HepG2 (cell line): Measurements from ENCODE around the gene ALDH7A1. TPM values are rescaled to one million over a fixed set of nuclear protein-coding genes. Genes with fewer than 3 reads are reported as not detected.
A peak's percentile ranks its signal among the peaks of the same experiment; 100 is the strongest.

ENCODE experiments used
- ATAC-seq: fragments of 200-7000 bp; cut with Tn5 transposase; 3 replicates; pipeline ENCODE4 v1.9.1; 2020; ENCODE audit warnings: mild to moderate bottlenecking, moderate library complexity
- BruUV-seq: library from RNA; stranded (reverse); fragments of 400-500 nt; replicated peaks from 2 replicates; lab custom pipeline; 2021; lab: Mats Ljungman, UMichigan
- CTCF ChIA-PET: fragments of 300-600 bp; formaldehyde crosslinking; extraction: SDS; loops from one replicate; lab custom pipeline; 2021; ENCODE audit warnings: low total read pairs, inconsistent platforms, low intra/inter-chr PET ratio; lab: Yijun Ruan, JAX
- POLR2A ChIA-PET: fragments of 350-600 bp; sonication (Branson Sonifier 250); formaldehyde crosslinking; loops from one replicate; lab custom pipeline; 2020; ENCODE audit warnings: antibody characterized with exemption, inconsistent platforms; lab: Yijun Ruan, JAX
- DNase-seq: peaks from one replicate; pipeline ENCODE4 v3.0.0-alpha.2; 2015; ENCODE audit warnings: low spot score
- FAIRE-seq: peaks from 3 replicates; lab custom pipeline; 2011; peaks lifted over from hg19 to GRCh38; lab: Jason Lieb, UNC
- H2AFZ ChIP-seq: one replicate; pipeline ENCODE4 v1.6.1; 2011; ENCODE audit warnings: low read length, inconsistent platforms
- H3K27ac ChIP-seq: fragments of 300-600 bp; 3 replicates; pipeline ENCODE4 v1.8.0; 2011; ENCODE audit warnings: mixed run types, mild to moderate bottlenecking, mixed read lengths, low read length, inconsistent platforms; ENCODE audit not compliant: insufficient read depth; ENCODE audit errors: extremely low read length
- H3K27me3 ChIP-seq, 2 experiments: fragments of 200-600 bp in 1 of 2; 2 replicates in 1 of 2; 3 replicates in 1 of 2; pipeline versions ENCODE4 v1.6.0 to v1.8.0; 2011; ENCODE audit warnings: low read length in 2 of 2, mild to moderate bottlenecking in 2 of 2, moderate library complexity in 2 of 2, inconsistent platforms in 1 of 2; ENCODE audit not compliant: insufficient read depth in 2 of 2, control insufficient read depth in 1 of 2
- H3K36me3 ChIP-seq, 2 experiments: fragments of 200-600 bp in 1 of 2; replicated peaks in 1 of 2; 2 replicates in 1 of 2; 3 replicates in 1 of 2; pipeline versions ENCODE4 v1.5.1 to v1.8.0; 2011; ENCODE audit warnings: low read length in 2 of 2, inconsistent platforms in 1 of 2; ENCODE audit not compliant: insufficient read depth in 2 of 2, control insufficient read depth in 1 of 2
- H3K4me1 ChIP-seq: 2 replicates; pipeline ENCODE4 v1.5.1; 2012; ENCODE audit warnings: low read length, inconsistent platforms; ENCODE audit not compliant: insufficient read depth
- H3K4me2 ChIP-seq: 2 replicates; pipeline ENCODE4 v1.6.0; 2011; ENCODE audit warnings: low read depth, low read length, inconsistent platforms
- H3K4me3 ChIP-seq, 3 experiments: fragments of 200-600 bp in 1 of 3; sonication (generic), shearing (Covaris generic) in 1 of 3; replicated peaks in 1 of 3; 2 replicates each; pipeline ENCODE4 v1.5.1; 2011 to 2016; ENCODE audit warnings: low read length in 3 of 3, inconsistent platforms in 2 of 3, low read depth in 2 of 3, mild to moderate bottlenecking in 2 of 3, control low read depth in 1 of 3, mixed read lengths in 1 of 3; ENCODE audit not compliant: insufficient read depth in 1 of 3
- H3K79me2 ChIP-seq: one replicate; pipeline ENCODE4 v1.6.1; 2011; ENCODE audit warnings: low read length, inconsistent platforms; ENCODE audit not compliant: insufficient read depth
- H3K9ac ChIP-seq: 2 replicates; pipeline ENCODE4 v1.6.0; 2011; ENCODE audit warnings: mild to moderate bottlenecking, low read depth, low read length, inconsistent platforms; ENCODE audit not compliant: insufficient read depth
- H3K9me3 ChIP-seq: 2 replicates; pipeline ENCODE4 v1.5.1; 2012; ENCODE audit warnings: mild to moderate bottlenecking, low read length
- H4K20me1 ChIP-seq: 2 replicates; pipeline ENCODE4 v1.6.0; 2011; ENCODE audit warnings: inconsistent platforms, mild to moderate bottlenecking, low read length, moderate library complexity; ENCODE audit not compliant: insufficient read depth
- AGO2 ChIP-seq: fragments of 200-400 bp; formaldehyde crosslinking; optimal IDR thresholded peaks from 2 replicates; pipeline ENCODE3; 2017; ENCODE audit warnings: mild to moderate bottlenecking, low read depth, low read length, moderate library complexity
- HHEX ChIP-seq: IDR thresholded peaks from 2 replicates; pipeline ENCODE4 v1.6.1; 2016; ENCODE audit warnings: control low read depth
- HIVEP1 ChIP-seq: sonication (generic); formaldehyde crosslinking; IDR thresholded peaks from 2 replicates; pipeline ENCODE4 v1.4.0; 2020; ENCODE audit warnings: mild to moderate bottlenecking, missing genetic modification reagents
- MLXIP ChIP-seq: sonication (generic); formaldehyde crosslinking; IDR thresholded peaks from 2 replicates; pipeline ENCODE4 v1.9.0; 2021; ENCODE audit warnings: missing genetic modification reagents, borderline replicate concordance
- NR1H2 ChIP-seq: sonication (generic); formaldehyde crosslinking; IDR thresholded peaks from 2 replicates; pipeline ENCODE4 v1.8.1; 2022; ENCODE audit warnings: low read depth, missing genetic modification reagents, borderline replicate concordance
- RBFOX2 ChIP-seq: fragments of 200-400 bp; formaldehyde crosslinking; IDR thresholded peaks from 2 replicates; pipeline ENCODE4 v1.6.1; 2017; ENCODE audit warnings: low read depth, mild to moderate bottlenecking, low read length
- ZBTB1 ChIP-seq: sonication (generic); formaldehyde crosslinking; IDR thresholded peaks from 2 replicates; pipeline ENCODE4 v1.4.0; 2020; ENCODE audit warnings: missing genetic modification reagents, borderline replicate concordance
- ZIK1 ChIP-seq: sonication (generic); formaldehyde crosslinking; IDR thresholded peaks from 2 replicates; pipeline ENCODE4 v1.5.0; 2020; ENCODE audit warnings: mild to moderate bottlenecking, low read depth, missing genetic modification reagents, borderline replicate concordance
- ZNF225 ChIP-seq: sonication (generic); formaldehyde crosslinking; IDR thresholded peaks from 2 replicates; pipeline ENCODE4 v1.4.0; 2020; ENCODE audit warnings: mild to moderate bottlenecking, missing genetic modification reagents
- ZNF333 ChIP-seq: sonication (generic); formaldehyde crosslinking; IDR thresholded peaks from 2 replicates; pipeline ENCODE4 v1.4.0; 2020; ENCODE audit warnings: mild to moderate bottlenecking, missing genetic modification reagents, borderline replicate concordance
- ZSCAN20 ChIP-seq: sonication (generic); formaldehyde crosslinking; IDR thresholded peaks from 2 replicates; pipeline ENCODE4 v1.4.0; 2020; ENCODE audit warnings: missing genetic modification reagents, mild to moderate bottlenecking, borderline replicate concordance
- ZSCAN30 ChIP-seq: sonication (generic); formaldehyde crosslinking; IDR thresholded peaks from 2 replicates; pipeline ENCODE4 v1.5.0; 2020; ENCODE audit warnings: mild to moderate bottlenecking, missing genetic modification reagents
- WGBS: methylation state at CpG from one replicate; pipeline ENCODE4 v1.1.6; 2017; ENCODE audit warnings: low lambda C conversion rate; 5-methylcytosine and 5-hydroxymethylcytosine counted together
- in situ Hi-C: cut with HindIII; loops from 2 replicates; pipeline ENCODE4 v1.10.0; 2017; ENCODE audit warnings: low pct_unique_long_range_greater_than_20kb; ENCODE audit not compliant: extremely low pct_ligation_motif_present
- intact Hi-C: fragments of 100-400 bp; cut with micrococcal nuclease; formaldehyde crosslinking; loops from one replicate; pipeline ENCODE4 v1.10.0; 2022; ENCODE audit not compliant: unreplicated experiment
- polyA plus RNA-seq, 8 experiments: library from polyadenylated mRNA; depleted of rRNA in 3 of 8; stranded (reverse) in 7 of 8; unstranded in 1 of 8; fragments of >200 nt; fragmentation: Illumina TruSeq in 4 of 8; extraction: Trizol in 4 of 8; gene quantifications; 2 replicates each; pipeline versions ENCODE4 v1.2.1 to v1.2.3, GENCODE V29; 2011 to 2016; ENCODE audit warnings: low read depth in 4 of 8, missing spikeins in 1 of 8, mixed read lengths in 1 of 8; ENCODE audit not compliant: insufficient read depth in 1 of 8
- total RNA-seq, 5 experiments: library from RNA; depleted of rRNA; stranded (reverse); fragments of >200 nt; fragmentation: Illumina TruSeq; extraction: Trizol; gene quantifications; 2 replicates each; pipeline ENCODE4 v1.2.3, GENCODE V29; 2016; ENCODE audit warnings: low read depth in 1 of 5
- TF ChIP-seq, protein P1 (sequence below): sonication (generic); formaldehyde crosslinking; IDR thresholded peaks from 2 replicates; pipeline ENCODE4 v1.4.0; 2020; ENCODE audit warnings: mild to moderate bottlenecking, missing genetic modification reagents
- TF ChIP-seq, protein P2 (sequence below): sonication (generic); formaldehyde crosslinking; IDR thresholded peaks from 2 replicates; pipeline ENCODE4 v1.5.1; 2020; ENCODE audit warnings: mild to moderate bottlenecking, moderate library complexity, missing genetic modification reagents

The ALDH7A1 gene
- total and polyA plus RNA-seq, 2 of the 13 experiments (the other 11 are each of a cell fraction or from before 2014, with no cell fraction given): 69.0 to 100 TPM

GRCh38 chr5:126589536-126590297 is 5.3 kb downstream of the ALDH7A1 start:
- Histone ChIP-seq H2AFZ (no peak overlapping the region), H3K9me3 (no peaks in the 10 kb centered on the region), H3K27me3 (no peaks in the 10 kb centered on the region; a peak in 1 of 5 replicates), H3K27ac (no peak overlapping the region), H3K79me2 (peaks cover 23% of the 10 kb centered on the region), H4K20me1 (no peaks in the 10 kb centered on the region; the same call in 1 of the 2 replicates), H3K9ac (no peak overlapping the region), H3K4me1 (peaks cover 42% of the 10 kb centered on the region), H3K4me3 (no peak overlapping the region), H3K36me3 (peaks cover 7 to 34% of the 10 kb centered on the region in 2 experiments), H3K4me2 (no peak overlapping the region)
- intact Hi-C loops (no loop called here), in situ Hi-C loops (no loop called here)
- TF ChIP-seq, protein P1, sequence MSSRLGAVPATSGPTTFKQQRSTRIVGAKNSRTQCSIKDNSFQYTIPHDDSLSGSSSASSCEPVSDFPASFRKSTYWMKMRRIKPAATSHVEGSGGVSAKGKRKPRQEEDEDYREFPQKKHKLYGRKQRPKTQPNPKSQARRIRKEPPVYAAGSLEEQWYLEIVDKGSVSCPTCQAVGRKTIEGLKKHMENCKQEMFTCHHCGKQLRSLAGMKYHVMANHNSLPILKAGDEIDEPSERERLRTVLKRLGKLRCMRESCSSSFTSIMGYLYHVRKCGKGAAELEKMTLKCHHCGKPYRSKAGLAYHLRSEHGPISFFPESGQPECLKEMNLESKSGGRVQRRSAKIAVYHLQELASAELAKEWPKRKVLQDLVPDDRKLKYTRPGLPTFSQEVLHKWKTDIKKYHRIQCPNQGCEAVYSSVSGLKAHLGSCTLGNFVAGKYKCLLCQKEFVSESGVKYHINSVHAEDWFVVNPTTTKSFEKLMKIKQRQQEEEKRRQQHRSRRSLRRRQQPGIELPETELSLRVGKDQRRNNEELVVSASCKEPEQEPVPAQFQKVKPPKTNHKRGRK (CRISPR knock-in tag): no peak
- no peak for TF ChIP-seq ZBTB1
- TF ChIP-seq NR1H2 (CRISPR knock-in tag): no peak
- TF ChIP-seq ZSCAN20 (CRISPR knock-in tag): no peak
- TF ChIP-seq ZNF333 (CRISPR knock-in tag): no peak
- TF ChIP-seq HIVEP1 (CRISPR knock-in tag): no peak
- TF ChIP-seq, protein P2, sequence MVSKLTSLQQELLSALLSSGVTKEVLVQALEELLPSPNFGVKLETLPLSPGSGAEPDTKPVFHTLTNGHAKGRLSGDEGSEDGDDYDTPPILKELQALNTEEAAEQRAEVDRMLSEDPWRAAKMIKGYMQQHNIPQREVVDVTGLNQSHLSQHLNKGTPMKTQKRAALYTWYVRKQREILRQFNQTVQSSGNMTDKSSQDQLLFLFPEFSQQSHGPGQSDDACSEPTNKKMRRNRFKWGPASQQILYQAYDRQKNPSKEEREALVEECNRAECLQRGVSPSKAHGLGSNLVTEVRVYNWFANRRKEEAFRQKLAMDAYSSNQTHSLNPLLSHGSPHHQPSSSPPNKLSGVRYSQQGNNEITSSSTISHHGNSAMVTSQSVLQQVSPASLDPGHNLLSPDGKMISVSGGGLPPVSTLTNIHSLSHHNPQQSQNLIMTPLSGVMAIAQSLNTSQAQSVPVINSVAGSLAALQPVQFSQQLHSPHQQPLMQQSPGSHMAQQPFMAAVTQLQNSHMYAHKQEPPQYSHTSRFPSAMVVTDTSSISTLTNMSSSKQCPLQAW: no peak
- no peak for TF ChIP-seq ZSCAN30 (CRISPR knock-in tag)
- TF ChIP-seq AGO2: peak; percentile 35
- TF ChIP-seq ZIK1: no peak
- TF ChIP-seq RBFOX2: 0 out of 2 replicates have a peak, but pooled peaks have one; percentile 36
- no peak for TF ChIP-seq HHEX (CRISPR knock-in tag)
- no peak for TF ChIP-seq ZNF225 (CRISPR knock-in tag)
- no peak for TF ChIP-seq MLXIP (CRISPR knock-in tag)
- ChIA-PET POLR2A (no interaction called here), CTCF (no interaction called here)
- 96% methylated on average over 13 of the region's 28 CpGs for whole genome bisulfite sequencing
- no TSS peak for BruUV-seq
- ATAC-seq (no peak), DNase-seq (no peak), FAIRE-seq (no peak)
